Gastrocnemius medialis (tissue), 4 donors: ENCODE data around the gene NT5DC4. TPM values are rescaled to one million over a fixed set of nuclear protein-coding genes. Genes with fewer than 3 reads are reported as not detected.

Experiments used
- ATAC-seq, 2 donors: fragments of 150-250 bp; one replicate each; pipeline ENCODE4 v1.9.1; 2016
- DNase-seq, 2 donors: peaks; one replicate each; pipeline ENCODE4 v3.0.0-alpha.2; 2019
- H3K27ac ChIP-seq, 4 donors: fragments of 200-600 bp; sonication (generic); 1 replicate in 1 of 4; 2 replicates in 3 of 4; pipeline ENCODE4 v1.5.1; 2016 to 2018; ENCODE audit warnings: mild to moderate bottlenecking in 2 of 4, moderate library complexity in 1 of 4
- H3K27me3 ChIP-seq, 3 donors: fragments of 200-600 bp; sonication (generic) in 2 of 3; 1 replicate in 1 of 3; 2 replicates in 2 of 3; pipeline versions ENCODE4 v1.5.1 to v1.6.0; 2016 to 2019; ENCODE audit warnings: mild to moderate bottlenecking in 1 of 3, moderate library complexity in 1 of 3
- H3K36me3 ChIP-seq, 2 donors: fragments of 200-600 bp; sonication (generic) in 1 of 2; one replicate each; pipeline ENCODE4 v1.5.1; 2017 to 2018
- H3K4me1 ChIP-seq, 2 donors: fragments of 200-600 bp; sonication (generic) in 1 of 2; one replicate each; pipeline ENCODE4 v1.5.1; 2016 to 2017; ENCODE audit warnings: mild to moderate bottlenecking in 2 of 2
- H3K4me3 ChIP-seq, 4 donors: fragments of 200-600 bp; sonication (generic) in 3 of 4; 1 replicate in 1 of 4; 2 replicates in 3 of 4; pipeline ENCODE4 v1.5.1; 2016 to 2019; ENCODE audit warnings: mild to moderate bottlenecking in 2 of 4
- H3K9me3 ChIP-seq, 3 donors: fragments of 200-600 bp; sonication (generic) in 2 of 3; 1 replicate in 1 of 3; 2 replicates in 2 of 3; pipeline ENCODE4 v1.5.1; 2016 to 2019
- POLR2A ChIP-seq, 2 donors: fragments of 450-650 bp; IDR thresholded peaks; one replicate each; pipeline ENCODE4 v1.6.1; 2017; ENCODE audit warnings: antibody characterized with exemption in 2 of 2, mild to moderate bottlenecking in 2 of 2, moderate library complexity in 2 of 2
- in situ Hi-C, 4 donors: fragments of 200-750 bp; cut with MboI; loops; one replicate each; pipeline versions ENCODE4 v1.15.0 to v1.8.0; 2017; ENCODE audit warnings: low sequenced_read_pairs in 4 of 4
- intact Hi-C: fragments of 100-400 bp; cut with DNase I; formaldehyde crosslinking; loops from one replicate; pipeline ENCODE4 v1.15.1; 2023; ENCODE audit warnings: low total_unique reads
- total RNA-seq, 4 donors: library from RNA; depleted of rRNA; stranded (reverse); fragments of >200 nt; gene quantifications; one replicate each; pipeline versions ENCODE4 v1.1.0 to v1.2.3, GENCODE V29; 2016
- TF ChIP-seq, protein P1 (sequence below), 5 experiments: fragments of 450-650 bp in 3 of 5; fragments of 200-600 bp in 2 of 5; sonication (generic) in 2 of 5; IDR thresholded peaks in 4 of 5; conservative IDR thresholded peaks in 1 of 5; 1 replicate in 4 of 5; 2 replicates in 1 of 5; pipeline ENCODE4 v1.5.1; 2016 to 2019; ENCODE audit warnings: antibody characterized with exemption in 5 of 5, mild to moderate bottlenecking in 3 of 5, moderate library complexity in 3 of 5

The NT5DC4 gene
- total RNA-seq, 4 donors from 2014 or later: not detected

DNA sequence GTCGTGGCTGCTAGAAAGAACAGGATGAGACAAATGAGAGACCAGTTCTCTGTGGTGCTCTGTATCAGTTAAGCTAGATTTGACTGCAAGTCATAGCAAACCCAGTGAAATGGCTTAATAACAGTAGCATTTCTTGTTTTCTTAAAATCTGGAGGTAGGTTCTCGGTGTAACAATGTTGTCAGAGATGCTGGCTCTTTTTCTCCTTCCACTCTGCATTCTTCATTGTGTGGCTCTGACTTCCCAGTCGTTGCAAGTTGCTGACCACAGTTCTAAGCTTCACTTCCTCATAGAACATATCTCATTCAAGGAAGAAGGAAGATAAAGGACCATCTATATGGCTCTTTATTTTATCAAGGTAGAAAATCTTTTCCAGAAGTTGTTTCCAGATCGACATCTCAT is 51.5 kb downstream of the NT5DC4 start:
- TF ChIP-seq POLR2A (IDR thresholded peaks at IDR 0.05): no peak
- TF ChIP-seq, protein P1, sequence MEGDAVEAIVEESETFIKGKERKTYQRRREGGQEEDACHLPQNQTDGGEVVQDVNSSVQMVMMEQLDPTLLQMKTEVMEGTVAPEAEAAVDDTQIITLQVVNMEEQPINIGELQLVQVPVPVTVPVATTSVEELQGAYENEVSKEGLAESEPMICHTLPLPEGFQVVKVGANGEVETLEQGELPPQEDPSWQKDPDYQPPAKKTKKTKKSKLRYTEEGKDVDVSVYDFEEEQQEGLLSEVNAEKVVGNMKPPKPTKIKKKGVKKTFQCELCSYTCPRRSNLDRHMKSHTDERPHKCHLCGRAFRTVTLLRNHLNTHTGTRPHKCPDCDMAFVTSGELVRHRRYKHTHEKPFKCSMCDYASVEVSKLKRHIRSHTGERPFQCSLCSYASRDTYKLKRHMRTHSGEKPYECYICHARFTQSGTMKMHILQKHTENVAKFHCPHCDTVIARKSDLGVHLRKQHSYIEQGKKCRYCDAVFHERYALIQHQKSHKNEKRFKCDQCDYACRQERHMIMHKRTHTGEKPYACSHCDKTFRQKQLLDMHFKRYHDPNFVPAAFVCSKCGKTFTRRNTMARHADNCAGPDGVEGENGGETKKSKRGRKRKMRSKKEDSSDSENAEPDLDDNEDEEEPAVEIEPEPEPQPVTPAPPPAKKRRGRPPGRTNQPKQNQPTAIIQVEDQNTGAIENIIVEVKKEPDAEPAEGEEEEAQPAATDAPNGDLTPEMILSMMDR (IDR thresholded peaks at IDR 0.05 in 4 of 5, conservative IDR thresholded peaks at IDR 0.05 in 1 of 5): no peak
- ATAC-seq (no peak), DNase-seq (no peak)
- H3K27me3 ChIP-seq: no peaks in the 10 kb centered on the region
- in situ Hi-C loops: no loop called here
- H3K9me3 ChIP-seq: no peaks in the 10 kb centered on the region
- no peak overlapping the region for H3K4me3 ChIP-seq
- intact Hi-C loops: no loop called here
- no peak overlapping the region for H3K27ac ChIP-seq
- H3K36me3 ChIP-seq: no peaks in the 10 kb centered on the region
- H3K4me1 ChIP-seq: no peaks in the 10 kb centered on the region

DNA sequence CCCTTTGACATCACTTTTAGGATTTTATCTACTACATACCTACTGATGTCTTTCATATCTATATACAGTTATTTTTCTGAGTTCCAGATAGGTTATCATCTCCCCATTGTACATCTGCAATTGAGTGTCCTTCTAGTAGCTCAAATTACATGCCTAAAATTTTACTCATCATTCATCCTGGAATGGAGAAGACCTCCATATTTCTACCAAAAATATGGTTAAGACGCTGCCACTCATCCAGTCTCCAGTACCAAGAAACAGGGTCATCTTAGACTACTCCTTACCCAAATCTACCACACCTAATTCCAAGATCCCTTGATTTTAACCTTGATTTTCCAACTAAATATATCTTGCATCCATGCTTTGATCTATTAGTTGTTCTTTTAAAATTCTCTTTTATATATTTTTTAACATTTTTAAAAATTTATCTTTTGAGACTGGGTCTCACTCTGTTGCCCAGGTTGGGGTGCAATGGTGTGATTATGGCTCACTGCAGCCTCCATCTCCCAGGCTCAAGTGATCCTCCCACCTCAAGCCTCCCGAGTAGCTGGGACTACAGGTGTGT is 52.2 kb downstream of the NT5DC4 start:
- no peaks in the 10 kb centered on the region for H3K27me3 ChIP-seq
- DNase-seq (no peak), ATAC-seq (no peak)
- H3K36me3 ChIP-seq: no peaks in the 10 kb centered on the region
- no peak for TF ChIP-seq POLR2A (IDR thresholded peaks at IDR 0.05)
- TF ChIP-seq, protein P1 (IDR thresholded peaks at IDR 0.05 in 4 of 5, conservative IDR thresholded peaks at IDR 0.05 in 1 of 5): no peak
- intact Hi-C loops: no loop called here
- H3K4me3 ChIP-seq: no peak overlapping the region
- H3K27ac ChIP-seq: no peak overlapping the region
- no peaks in the 10 kb centered on the region for H3K4me1 ChIP-seq
- H3K9me3 ChIP-seq: no peaks in the 10 kb centered on the region
- in situ Hi-C loops: no loop called here

DNA sequence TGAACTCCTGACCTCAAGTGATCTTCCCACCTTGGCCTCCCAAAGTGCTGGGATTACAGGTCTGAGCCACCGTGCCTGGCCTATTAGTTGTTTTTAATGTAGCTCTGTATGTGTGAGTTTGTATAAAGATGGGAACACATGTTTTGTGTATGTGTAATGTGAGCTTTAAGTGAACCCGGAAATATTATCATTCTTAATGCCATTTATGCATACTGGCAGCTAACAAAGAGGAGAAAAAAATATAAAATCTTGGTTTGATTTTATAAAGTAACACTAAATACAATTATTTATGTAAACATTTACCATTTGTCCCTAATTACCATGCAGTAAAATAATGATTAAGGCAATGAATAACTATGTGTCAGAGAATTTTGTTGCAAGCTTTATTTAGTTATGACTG is 52.7 kb downstream of the NT5DC4 start:
- TF ChIP-seq POLR2A (IDR thresholded peaks at IDR 0.05): no peak
- TF ChIP-seq, protein P1 (IDR thresholded peaks at IDR 0.05 in 4 of 5, conservative IDR thresholded peaks at IDR 0.05 in 1 of 5): no peak
- intact Hi-C loops: no loop called here
- Histone ChIP-seq H3K27ac (no peak overlapping the region), H3K9me3 (no peaks in the 10 kb centered on the region), H3K36me3 (no peaks in the 10 kb centered on the region), H3K4me1 (no peaks in the 10 kb centered on the region), H3K27me3 (no peaks in the 10 kb centered on the region), H3K4me3 (no peak overlapping the region)
- in situ Hi-C loops: no loop called here
- no peak for ATAC-seq
- no peak for DNase-seq

DNA sequence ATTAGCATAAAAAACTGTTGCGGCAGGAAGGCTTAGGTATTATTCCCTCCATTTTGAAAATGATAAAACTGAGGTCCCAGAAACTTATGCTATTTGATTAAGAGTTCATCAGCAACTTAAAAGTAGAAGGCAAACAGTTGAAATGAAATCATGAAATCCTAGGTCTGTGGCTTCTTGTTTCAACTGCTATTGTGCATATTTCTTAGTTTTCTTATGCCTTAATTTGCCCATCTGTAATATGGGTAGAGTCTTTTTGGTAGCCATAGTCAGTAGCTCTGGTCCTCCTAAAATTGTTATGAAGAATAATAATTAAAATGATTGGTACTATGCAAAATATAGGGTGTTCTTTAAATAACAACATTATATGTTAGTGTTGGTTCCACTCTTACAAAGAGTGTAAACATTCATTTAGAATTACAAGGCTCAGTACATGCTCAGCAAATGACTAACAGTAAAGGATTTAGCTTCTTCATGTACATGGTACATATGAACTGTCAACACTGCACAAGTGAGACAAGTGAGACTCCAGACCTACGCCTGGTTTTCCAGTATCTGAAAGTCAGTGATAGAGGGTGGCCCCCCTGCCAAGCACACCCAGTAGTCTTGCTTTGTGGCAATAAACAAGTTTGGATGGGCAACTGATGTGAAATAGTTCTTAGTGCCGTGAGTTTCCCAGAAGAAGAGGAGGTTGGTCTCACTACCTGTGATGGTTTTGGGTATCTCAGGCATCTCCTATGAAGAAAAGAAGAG is 53.9 kb downstream of the NT5DC4 start:
- TF ChIP-seq POLR2A (IDR thresholded peaks at IDR 0.05): no peak
- intact Hi-C loops (no loop called here), in situ Hi-C loops (no loop called here)
- no peak for ATAC-seq
- no peak for DNase-seq
- H3K4me3 ChIP-seq: no peak overlapping the region
- no peak overlapping the region for H3K27ac ChIP-seq
- no peaks in the 10 kb centered on the region for H3K4me1 ChIP-seq
- H3K9me3 ChIP-seq: no peaks in the 10 kb centered on the region
- H3K27me3 ChIP-seq: no peaks in the 10 kb centered on the region
- no peaks in the 10 kb centered on the region for H3K36me3 ChIP-seq

DNA sequence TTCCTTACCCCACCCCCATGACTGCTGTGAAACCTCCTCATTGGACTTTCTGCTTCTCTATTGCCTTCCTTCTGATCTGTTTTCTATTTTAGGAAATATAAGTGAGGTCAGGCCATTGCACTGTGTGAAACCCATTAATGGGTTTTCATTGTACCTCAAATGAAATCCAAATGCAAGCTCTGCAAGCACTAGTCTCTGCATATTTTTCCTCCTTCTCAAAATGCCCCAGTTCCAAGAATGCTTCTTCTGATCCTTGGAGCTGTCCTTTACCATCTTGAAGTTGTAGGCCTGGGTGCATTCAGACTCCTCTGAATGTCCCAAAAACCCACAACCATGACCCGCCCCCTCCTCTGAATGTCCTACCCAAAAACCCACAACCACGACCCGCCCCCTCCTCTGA is 55.3 kb downstream of the NT5DC4 start:
- TF ChIP-seq POLR2A (IDR thresholded peaks at IDR 0.05): no peak
- TF ChIP-seq, protein P1 (IDR thresholded peaks at IDR 0.05 in 4 of 5, conservative IDR thresholded peaks at IDR 0.05 in 1 of 5): no peak
- in situ Hi-C loops: no loop called here
- Histone ChIP-seq H3K9me3 (no peaks in the 10 kb centered on the region), H3K4me3 (no peak overlapping the region), H3K4me1 (no peaks in the 10 kb centered on the region), H3K27me3 (no peaks in the 10 kb centered on the region), H3K36me3 (no peaks in the 10 kb centered on the region), H3K27ac (no peak overlapping the region)
- intact Hi-C loops: no loop called here
- DNase-seq (no peak), ATAC-seq (no peak)
